Frontal cortex (tissue), 4 donors: ENCODE measurements around the gene TAS2R60. TPM values are rescaled to one million over a fixed set of nuclear protein-coding genes. Genes with fewer than 3 reads are reported as not detected.
"Not testable (repeated sequence)": the region's sequence is repeated elsewhere in the genome, so short reads cannot be mapped to it uniquely, and the experiment has no call there.

ENCODE experiments used
- DNase-seq, 2 donors: peaks; one replicate each; pipeline ENCODE4 v3.0.0; 2012; ENCODE audit warnings: low spot score in 2 of 2
- FAIRE-seq: peaks from 2 replicates; lab custom pipeline; 2012; peaks lifted over from hg19 to GRCh38; lab: Jason Lieb, UNC
- total RNA-seq: library from RNA; depleted of rRNA; stranded (reverse); fragments of >200 nt; gene quantifications from one replicate; pipeline ENCODE4 v1.2.3, GENCODE V29; 2014
- donor health status: control.
- donor health status: control.
- donor health status: control.

Gene TAS2R60
- total RNA-seq, 1 donor from 2014 or later: not detected

GRCh38 chr7:143460271-143460979, 17.2 kb downstream of the TAS2R60 start:
- DNase-seq (no peak), FAIRE-seq (no peak)

- FAIRE-seq: no peak
- no peak for DNase-seq
Observed at GRCh38 chr7:143462045-143462444, 18.8 kb downstream of the TAS2R60 start.

DNA sequence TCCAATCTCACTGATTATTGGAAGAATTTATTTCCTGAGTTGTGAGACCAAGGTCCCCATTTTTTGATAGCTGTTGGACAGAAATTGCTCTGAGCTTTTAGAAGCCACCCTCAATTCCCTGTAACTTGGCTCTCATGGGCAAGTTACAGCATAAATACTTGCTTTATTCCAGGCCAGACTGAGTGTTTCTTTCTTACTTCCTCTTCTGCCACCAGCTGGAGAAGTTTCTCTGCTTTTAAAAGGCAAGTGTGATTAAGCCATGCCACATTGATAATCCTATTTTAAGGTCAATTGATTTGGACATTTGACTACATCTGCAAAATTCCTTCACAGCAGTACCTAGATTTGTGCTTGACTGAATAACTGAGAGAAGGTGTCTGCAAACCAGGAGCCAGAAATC, 20.3 kb downstream of the TAS2R60 start:
- FAIRE-seq: no peak
- no peak for DNase-seq

- FAIRE-seq (no peak), DNase-seq (no peak)
Observed at GRCh38 chr7:143463957-143464356, 20.7 kb downstream of the TAS2R60 start.

- FAIRE-seq (no peak), DNase-seq (no peak)
Observed at GRCh38 chr7:143467724-143468123, 24.5 kb downstream of the TAS2R60 start.

GRCh38 chr7:143472071-143472689, 28.9 kb downstream of the TAS2R60 start:
- not testable (repeated sequence) for FAIRE-seq, DNase-seq

GRCh38 chr7:143477501-143478150, 34.4 kb downstream of the TAS2R60 start, which contains the start of gene TAS2R41:
TSS of gene TAS2R41 (plus strand) at chr7:143477873. CDS start at chr7:143477873, 0 bp downstream.
- DNase-seq (no peak), FAIRE-seq (no peak)

GRCh38 chr7:143479055-143479766, 36.0 kb downstream of the TAS2R60 start:
- FAIRE-seq: no peak
- no peak for DNase-seq

DNA sequence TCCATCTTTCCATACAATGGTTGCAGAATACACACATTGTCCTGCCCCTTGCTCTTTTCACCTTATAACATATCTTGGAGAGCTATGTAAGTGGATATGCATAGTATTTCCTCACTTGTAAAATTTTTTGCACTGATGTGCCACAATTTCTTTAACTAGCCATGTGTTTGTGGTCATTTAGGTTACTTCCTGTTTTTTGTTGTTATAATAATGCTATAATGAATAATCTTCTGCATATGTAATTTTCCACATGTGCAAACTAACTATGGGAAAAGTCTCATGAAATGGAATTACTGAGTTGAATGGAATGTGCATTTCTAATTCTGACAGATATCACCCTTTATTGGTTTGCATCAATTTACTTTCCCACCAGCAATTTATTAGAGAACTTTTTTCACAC, 37.2 kb downstream of the TAS2R60 start:
- DNase-seq (no peak), FAIRE-seq (no peak)

DNA sequence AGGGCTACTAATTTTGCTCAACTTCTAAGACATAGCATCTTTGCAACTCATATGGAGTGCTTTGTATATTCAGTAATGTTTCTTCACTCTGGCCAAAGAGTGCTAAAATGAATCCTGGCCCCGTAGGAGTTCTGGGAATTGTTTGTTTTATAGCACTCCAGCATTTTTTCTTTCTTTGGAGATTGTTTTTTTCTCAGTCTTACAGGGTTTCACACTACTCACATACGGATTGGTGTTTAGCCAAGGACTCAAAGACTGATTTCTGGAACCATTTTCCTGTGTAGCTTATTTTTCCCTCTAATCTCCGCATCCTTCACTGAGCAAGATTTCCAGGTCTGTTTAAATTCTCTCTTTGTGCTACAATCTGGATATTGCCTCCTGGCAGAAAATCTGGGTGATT, 40.9 kb downstream of the TAS2R60 start:
- no peak for DNase-seq
- FAIRE-seq: no peak

DNA sequence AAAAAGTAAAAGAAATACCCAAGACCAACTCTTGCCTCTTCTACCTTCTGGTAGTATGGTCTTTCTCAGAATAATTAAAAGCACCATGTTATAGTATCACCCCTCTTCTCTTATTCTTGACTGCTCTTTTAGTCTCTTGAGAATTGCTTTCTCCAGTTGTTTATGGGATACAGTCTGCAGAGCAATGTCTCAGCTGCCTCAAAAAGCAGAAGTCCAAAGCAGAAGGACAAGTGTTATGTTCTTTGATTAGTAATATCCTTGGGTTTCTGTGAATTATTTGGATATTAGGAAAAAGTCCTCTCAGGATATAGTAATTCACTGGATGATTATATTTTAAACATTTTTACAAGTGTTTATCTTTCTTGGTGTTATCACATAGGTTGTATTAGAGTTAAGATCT, 41.8 kb downstream of the TAS2R60 start:
- no peak for DNase-seq
- no peak for FAIRE-seq

DNA sequence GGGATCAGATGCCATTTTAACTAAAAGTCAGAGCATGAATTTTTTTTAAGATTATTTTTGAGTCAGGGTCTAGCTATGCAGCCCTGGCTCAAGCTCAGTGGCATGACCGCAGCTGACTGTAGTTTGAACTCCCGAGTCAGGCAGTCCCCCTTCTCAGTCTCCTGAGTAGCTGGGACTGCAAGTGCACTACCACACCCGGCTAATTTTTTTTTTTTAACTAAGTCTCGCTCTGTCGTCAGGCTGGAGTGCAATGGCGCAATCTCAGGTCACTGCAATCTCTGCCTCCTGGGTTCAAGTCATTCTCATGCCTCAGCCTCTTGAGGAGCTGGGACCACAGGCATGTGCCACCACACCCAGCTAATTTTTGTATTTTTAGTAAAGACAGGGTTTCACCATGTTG, 42.2 kb downstream of the TAS2R60 start:
- FAIRE-seq (no peak), DNase-seq (no peak)

DNA sequence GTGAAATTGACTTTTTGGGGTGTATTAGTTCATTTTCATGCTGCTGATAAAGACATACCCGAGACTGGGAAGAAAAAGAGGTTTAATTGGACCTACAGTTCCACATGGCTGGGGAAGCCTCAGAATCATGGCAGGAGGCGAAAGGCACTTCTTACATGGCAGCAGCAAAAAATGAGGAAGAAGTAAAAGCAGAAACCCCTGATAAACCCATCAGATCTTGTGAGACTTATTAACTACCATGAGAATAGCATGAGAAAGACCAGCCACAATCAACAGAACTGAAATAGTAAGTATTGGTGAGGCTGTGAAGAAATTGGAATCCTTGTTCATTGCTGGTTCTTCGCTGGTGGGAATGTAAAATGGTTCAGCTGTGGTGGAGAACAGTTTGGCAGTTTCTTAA, 43.0 kb downstream of the TAS2R60 start:
- not testable (repeated sequence) for FAIRE-seq

GRCh38 chr7:143487061-143487460, 43.8 kb downstream of the TAS2R60 start:
- FAIRE-seq (no peak), DNase-seq (no peak)

More for the DNA sequence above, 43.0 kb downstream of the TAS2R60 start:
- DNase-seq: not testable (repeated sequence)

DNA sequence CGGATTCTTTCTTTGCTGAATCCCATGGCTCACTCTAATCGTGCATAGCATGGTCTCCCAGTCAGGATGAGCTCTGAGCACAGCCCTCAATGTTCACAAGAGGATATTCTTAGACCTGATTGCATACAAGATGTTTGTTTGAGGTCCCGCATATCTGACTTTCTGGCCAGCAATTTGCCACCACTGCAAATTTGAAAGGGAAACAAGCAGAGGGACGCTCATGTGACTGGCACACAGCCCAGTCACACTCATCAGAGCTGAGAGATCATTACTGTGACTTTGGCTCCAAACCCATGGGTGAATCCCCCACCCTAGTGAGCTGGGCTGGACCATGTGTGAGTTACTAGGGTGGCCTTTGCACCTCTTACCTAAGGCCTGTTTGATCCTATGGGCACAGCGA, 44.3 kb downstream of the TAS2R60 start:
- DNase-seq (no peak), FAIRE-seq (no peak)

- DNase-seq (no peak), FAIRE-seq (no peak)
Observed at GRCh38 chr7:143490717-143491306, 47.6 kb downstream of the TAS2R60 start.

DNA sequence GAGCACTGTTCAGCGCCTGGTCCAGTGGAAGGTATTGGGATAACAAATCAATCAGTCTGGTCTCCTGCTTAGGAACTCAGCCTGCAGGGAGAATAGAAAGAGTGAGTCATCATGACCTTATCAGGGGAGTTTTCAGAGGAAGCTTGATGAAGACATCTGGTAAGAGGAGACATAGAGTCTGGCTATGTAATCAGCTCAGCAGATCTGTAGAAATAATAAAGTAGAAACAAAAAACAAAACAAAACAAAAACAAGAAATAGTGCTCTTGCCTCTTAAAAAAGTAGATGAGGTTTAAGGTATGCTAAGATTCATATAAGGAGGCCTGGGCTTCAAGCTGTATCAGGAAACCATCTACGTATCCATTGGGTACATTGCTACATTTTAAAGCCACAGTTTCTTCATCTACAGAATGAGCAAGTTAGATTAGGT, 48.8 kb downstream of the TAS2R60 start:
- no peak for FAIRE-seq
- no peak for DNase-seq

DNA sequence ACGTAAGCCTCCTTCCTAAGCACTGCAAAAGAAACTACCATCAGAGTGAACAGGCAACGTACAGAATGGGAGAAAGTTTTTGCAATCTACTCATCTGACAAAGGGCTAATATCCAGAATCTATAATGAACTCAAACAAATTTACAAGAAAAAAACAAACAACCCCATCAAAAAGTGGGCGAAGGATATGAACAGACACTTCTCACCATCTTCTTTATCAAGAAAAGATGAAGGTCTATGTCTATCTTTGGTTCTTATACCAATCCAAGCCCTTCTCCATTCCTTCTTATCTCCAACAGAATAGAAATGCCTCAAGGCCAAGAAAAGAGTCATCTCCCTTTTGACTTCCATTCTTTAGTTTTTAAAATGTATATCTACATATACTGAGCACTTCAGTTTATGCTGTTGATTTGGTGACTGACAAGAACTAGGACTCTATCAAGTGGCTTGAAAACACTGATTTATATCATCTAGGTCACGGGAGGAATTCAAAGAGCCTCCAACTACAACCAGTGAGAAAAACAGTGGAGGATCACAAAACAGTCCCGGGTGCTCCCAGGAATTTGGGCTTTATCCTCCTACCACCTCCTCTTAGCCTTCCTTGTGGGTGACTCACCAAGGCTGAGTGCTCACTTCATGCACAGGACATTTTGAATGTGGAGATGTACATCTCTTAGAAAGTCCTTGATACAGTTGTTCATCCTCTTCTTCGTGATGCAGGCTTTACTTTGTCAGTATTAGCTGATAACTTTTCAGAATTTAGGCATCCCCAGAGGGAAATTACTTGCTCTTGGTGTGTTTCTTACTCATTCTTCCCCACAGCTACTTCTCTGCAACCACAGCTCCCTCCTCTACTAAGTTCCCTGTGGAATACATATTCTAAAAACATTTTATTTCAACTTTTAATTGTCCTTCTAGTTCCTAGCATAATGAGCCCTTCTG, 49.8 kb downstream of the TAS2R60 start:
- no peak for FAIRE-seq
- DNase-seq: no peak

DNA sequence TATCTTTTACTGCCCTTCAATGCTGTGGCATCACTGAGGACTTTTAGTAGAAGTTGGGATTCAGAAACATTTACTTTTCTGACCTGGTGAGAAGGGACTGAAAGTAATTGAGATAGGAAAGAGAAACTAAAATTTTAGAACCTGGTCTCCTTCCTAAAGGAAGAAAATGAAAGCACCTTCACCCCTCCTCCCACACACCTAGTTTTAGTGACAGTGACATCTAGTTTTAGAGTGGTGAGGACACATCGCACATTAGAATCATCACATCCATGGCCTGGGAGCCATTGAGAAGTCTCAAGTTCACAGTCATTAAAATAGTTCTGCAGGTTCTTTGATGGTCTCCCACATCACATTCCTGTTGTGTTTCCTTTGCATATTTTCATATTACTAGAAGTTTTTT, 50.5 kb downstream of the TAS2R60 start:
- FAIRE-seq (no peak), DNase-seq (no peak)
